Medulla oblongata (tissue), 1 donor: ENCODE results near the gene MACROD2.
"Not testable (repeated sequence)": the region's sequence is repeated elsewhere in the genome, so short reads cannot be mapped to it uniquely, and the experiment has no call there.

Source experiments
- DNase-seq: peaks from one replicate; pipeline ENCODE4 v3.0.0-alpha.2; 2015; ENCODE audit errors: extremely low spot score

MACROD2 gene

GRCh38 chr20:14410869-14411555 is 415.7 kb downstream of the MACROD2 start:
- DNase-seq = no peak

GRCh38 chr20:14412065-14412681 is 416.9 kb downstream of the MACROD2 start:
- no peak for DNase-seq

- no peak for DNase-seq
Observed at GRCh38 chr20:14413835-14414234, 418.5 kb downstream of the MACROD2 start.

- no peak for DNase-seq
Observed at GRCh38 chr20:14414560-14414959, 419.2 kb downstream of the MACROD2 start.

- DNase-seq = no peak
Observed at GRCh38 chr20:14415467-14415866, 420.2 kb downstream of the MACROD2 start.

- no peak for DNase-seq
Observed at GRCh38 chr20:14418376-14418775, 423.1 kb downstream of the MACROD2 start.

- DNase-seq = no peak
Observed at GRCh38 chr20:14422892-14423291, 427.6 kb downstream of the MACROD2 start.

- DNase-seq = no peak
Observed at GRCh38 chr20:14431568-14431967, 436.3 kb downstream of the MACROD2 start.

GRCh38 chr20:14432085-14432484 is 436.8 kb downstream of the MACROD2 start:
- no peak for DNase-seq

- no peak for DNase-seq
Observed at GRCh38 chr20:14432597-14432996, 437.3 kb downstream of the MACROD2 start.

GRCh38 chr20:14434384-14435136 is 439.2 kb downstream of the MACROD2 start:
- no peak for DNase-seq

- no peak for DNase-seq
Observed at GRCh38 chr20:14441201-14441600, 445.9 kb downstream of the MACROD2 start.

- no peak for DNase-seq
Observed at GRCh38 chr20:14444106-14444505, 448.8 kb downstream of the MACROD2 start.

- DNase-seq = no peak
Observed at GRCh38 chr20:14445310-14445709, 450.0 kb downstream of the MACROD2 start.

GRCh38 chr20:14445902-14446301 is 450.6 kb downstream of the MACROD2 start:
- DNase-seq = no peak

GRCh38 chr20:14446446-14446845 is 451.1 kb downstream of the MACROD2 start:
- DNase-seq = no peak

GRCh38 chr20:14449323-14449722 is 454.0 kb downstream of the MACROD2 start:
- no peak for DNase-seq

GRCh38 chr20:14450256-14450655 is 454.9 kb downstream of the MACROD2 start:
- DNase-seq = no peak

GRCh38 chr20:14451458-14451857 is 456.1 kb downstream of the MACROD2 start:
- DNase-seq = no peak

GRCh38 chr20:14453259-14453658 is 457.9 kb downstream of the MACROD2 start:
- no peak for DNase-seq

GRCh38 chr20:14454296-14454695 is 459.0 kb downstream of the MACROD2 start:
- DNase-seq = no peak

- DNase-seq = not testable (repeated sequence)
Observed at GRCh38 chr20:14467104-14467827, 471.9 kb downstream of the MACROD2 start.
